Brain pericyte (primary cell): ENCODE results near the gene CCDC7.
"Not testable (repeated sequence)": the region's sequence is repeated elsewhere in the genome, so short reads cannot be mapped to it uniquely, and the experiment has no call there.

Experiments used
- DNase-seq: peaks from one replicate; pipeline ENCODE4 v3.0.0-alpha.2; 2012; ENCODE audit warnings: low read depth, low spot score

Gene CCDC7

GRCh38 chr10:32887481-32887880 is 441.5 kb downstream of the CCDC7 start:
- DNase-seq: no peak

GRCh38 chr10:32888161-32888927 is 442.4 kb downstream of the CCDC7 start:
- DNase-seq: no peak

GRCh38 chr10:32889631-32890212 is 443.8 kb downstream of the CCDC7 start:
- DNase-seq: no peak

GRCh38 chr10:32890444-32890843 is 444.5 kb downstream of the CCDC7 start:
- no peak for DNase-seq

- no peak for DNase-seq
Observed at GRCh38 chr10:32891261-32891660, 445.3 kb downstream of the CCDC7 start.

GRCh38 chr10:32893434-32893833 is 447.5 kb downstream of the CCDC7 start:
- DNase-seq: no peak

GRCh38 chr10:32893916-32894664 is 448.1 kb downstream of the CCDC7 start:
- no peak for DNase-seq

- DNase-seq: not testable (repeated sequence)
Observed at GRCh38 chr10:32895200-32895968, 449.4 kb downstream of the CCDC7 start.

- DNase-seq: no peak
Observed at GRCh38 chr10:32901815-32902214, 455.9 kb downstream of the CCDC7 start.

- no peak for DNase-seq
Observed at GRCh38 chr10:32905466-32905865, 459.5 kb downstream of the CCDC7 start.

GRCh38 chr10:32906595-32906994 is 460.7 kb downstream of the CCDC7 start:
- DNase-seq: no peak

- DNase-seq: no peak
Observed at GRCh38 chr10:32909456-32909855, 463.5 kb downstream of the CCDC7 start.

GRCh38 chr10:32909970-32910369 is 464.0 kb downstream of the CCDC7 start:
- not testable (repeated sequence) for DNase-seq

GRCh38 chr10:32911285-32912016 is 465.5 kb downstream of the CCDC7 start:
- DNase-seq: no peak

GRCh38 chr10:32917817-32918216 is 471.9 kb downstream of the CCDC7 start:
- DNase-seq: not testable (repeated sequence)

- no peak for DNase-seq
Observed at GRCh38 chr10:32922170-32922569, 476.2 kb downstream of the CCDC7 start.

- DNase-seq: no peak
Observed at GRCh38 chr10:32923134-32923533, 477.2 kb downstream of the CCDC7 start.

- no peak for DNase-seq
Observed at GRCh38 chr10:32923849-32924248, 477.9 kb downstream of the CCDC7 start.
